Measurements from ENCODE around the gene EIF2B1. TPM values are rescaled to one million over a fixed set of nuclear protein-coding genes. Genes with fewer than 3 reads are reported as not detected.

EIF2B1 gene
- 32.4 to 36.9 TPM (median 33.1 TPM) in 5 replicates for total RNA-seq (2022; extraction: Qiagen RNA extraction; ENCODE audit: low read depth)

DNA sequence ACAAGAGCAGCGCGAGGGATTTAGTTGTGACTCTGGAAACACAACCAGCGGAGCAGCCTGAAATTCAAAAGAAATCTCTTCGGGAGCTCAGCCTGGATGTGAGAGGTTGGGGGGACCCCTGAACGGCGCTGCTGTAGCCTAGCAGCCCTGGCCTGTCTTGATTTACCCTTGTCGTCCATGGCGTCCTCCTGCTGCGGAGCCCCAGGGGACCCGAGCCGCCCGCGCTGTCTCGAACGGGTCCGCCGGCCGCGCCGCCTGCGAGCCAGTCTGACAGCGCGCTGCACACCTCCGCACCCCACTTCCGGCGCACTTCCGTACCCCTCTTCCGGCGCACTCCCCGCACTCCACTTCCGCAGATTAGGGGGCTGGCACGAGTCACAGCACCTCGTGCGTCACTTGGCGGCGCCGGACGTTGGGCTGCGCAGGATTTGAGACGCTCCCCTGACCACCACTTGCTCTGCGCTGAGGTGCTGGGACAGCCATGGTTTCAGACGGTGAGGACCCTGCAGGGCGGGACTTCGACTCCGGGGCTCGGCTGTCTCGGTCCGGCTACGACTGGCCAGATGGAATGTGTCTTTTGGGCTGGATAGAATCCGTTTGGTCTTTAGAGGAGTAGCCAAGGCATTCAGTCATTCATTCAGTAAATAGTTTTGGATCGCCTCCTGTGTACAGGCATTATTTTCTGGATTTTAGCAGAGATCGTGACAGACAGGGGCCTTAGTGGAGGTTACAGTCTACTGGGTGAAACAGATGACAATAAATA is at the start of gene EIF2B1, which contains the start of gene GTF2H3:
EIF2B1 (minus strand) TSS at position 308 of the 763 bp plus-strand sequence; CDS start at position 179, 129 bp downstream.
GTF2H3 (plus strand) TSS at position 451 of the 763 bp plus-strand sequence; CDS start at position 482, 31 bp downstream.

DNA sequence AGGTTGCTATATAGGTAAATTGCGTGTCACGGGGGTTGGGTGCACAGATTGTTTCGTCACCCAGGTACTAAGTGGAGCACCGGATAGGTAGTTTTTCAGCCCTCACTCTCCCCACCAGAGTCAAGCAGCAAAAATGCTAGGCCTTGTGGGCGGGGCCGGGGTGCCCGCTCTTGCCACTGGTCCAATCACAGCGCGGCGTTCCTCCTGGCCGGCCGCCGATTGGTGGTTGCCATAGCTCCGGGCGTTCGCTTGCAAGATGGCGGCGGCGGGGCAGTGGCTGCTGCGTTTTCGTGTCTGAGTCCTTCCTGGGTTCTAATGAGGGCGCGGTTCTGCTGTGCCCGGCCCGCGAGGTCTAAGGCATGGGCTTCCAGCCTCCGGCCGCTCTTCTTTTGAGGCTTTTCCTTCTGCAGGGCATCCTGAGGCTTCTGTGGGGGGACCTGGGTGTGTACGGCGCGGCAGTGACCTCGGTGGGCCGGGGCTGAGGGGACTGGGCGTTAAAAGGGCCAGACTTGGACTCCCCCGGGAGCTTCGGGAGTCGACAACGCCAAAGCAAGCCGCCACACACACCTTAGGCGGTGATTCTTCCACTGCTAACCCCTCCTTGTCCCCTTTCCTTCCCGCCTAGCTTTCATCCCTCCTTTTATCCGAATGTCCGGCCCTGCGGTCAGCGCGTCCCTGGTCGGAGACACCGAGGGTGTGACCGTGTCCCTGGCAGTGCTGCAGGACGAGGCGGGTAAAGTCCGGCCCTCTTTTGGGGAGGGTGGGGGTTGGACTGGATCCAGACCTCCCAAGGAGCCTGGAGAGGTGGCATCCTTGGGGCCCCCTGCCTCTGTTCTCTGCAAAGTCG is 37.6 kb upstream of the EIF2B1 start, which contains the start of gene TCTN2:
TCTN2 (plus strand) TSS at position 232 of the 847 bp plus-strand sequence; CDS start at position 360, 128 bp downstream.

DNA sequence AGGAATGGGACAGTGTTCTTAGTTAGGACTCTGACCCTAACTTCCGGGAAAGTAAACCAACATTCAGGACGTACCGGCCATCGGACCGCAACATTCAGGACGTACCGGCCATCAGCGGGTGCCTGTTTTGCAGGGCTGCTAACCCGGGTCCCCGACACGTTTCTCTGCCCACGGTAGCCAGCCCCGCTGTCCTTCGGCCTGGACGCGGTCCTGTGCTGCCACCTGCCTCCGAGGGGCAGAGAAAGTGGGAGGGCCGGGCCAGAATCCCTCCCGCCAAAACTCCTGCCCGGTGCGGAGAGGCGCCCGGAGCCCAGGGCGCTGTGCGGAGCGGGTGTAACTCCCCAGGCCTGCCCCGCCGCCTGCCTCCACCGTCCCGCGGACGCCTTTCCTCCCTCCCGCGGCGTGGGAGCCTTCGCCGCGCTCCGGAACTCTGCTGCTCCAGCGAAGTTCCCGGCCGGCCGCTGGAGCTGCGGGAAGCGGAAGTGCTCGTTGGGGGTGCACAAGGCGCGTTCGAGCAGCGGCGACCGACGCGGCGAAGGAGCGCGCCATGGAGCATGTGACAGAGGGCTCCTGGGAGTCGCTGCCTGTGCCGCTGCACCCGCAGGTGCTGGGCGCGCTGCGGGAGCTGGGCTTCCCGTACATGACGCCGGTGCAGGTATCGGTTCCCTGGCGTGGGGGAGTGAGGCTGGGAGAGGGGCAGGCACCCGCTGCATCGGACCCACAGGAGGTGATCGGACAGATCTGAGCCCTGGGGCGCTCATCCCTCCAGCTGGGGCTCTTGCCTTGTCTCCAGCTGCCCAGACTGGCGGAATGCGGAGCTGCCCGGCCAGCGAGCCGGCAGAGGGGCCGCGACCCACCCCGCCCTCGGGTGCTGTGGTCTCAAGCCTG is 31.6 kb downstream of the EIF2B1 start, which contains the start of gene DDX55:
DDX55 (plus strand) TSS at position 498 of the 888 bp plus-strand sequence; CDS start at position 548, 50 bp downstream.

Other genes with a start within 250 kb of the EIF2B1 start
- gene KMT5A, start 249.6 kb downstream of the EIF2B1 start, total RNA-seq (2022; extraction: Qiagen RNA extraction; ENCODE audit: low read depth) = 47.8 to 56.3 TPM (median 52.2 TPM) in 5 replicates
- gene RILPL2, start 197.0 kb downstream of the EIF2B1 start, total RNA-seq (2022; extraction: Qiagen RNA extraction; ENCODE audit: low read depth) = 1.4 to 1.8 TPM (median 1.7 TPM) in 5 replicates
- 17.2 to 19.9 TPM (median 17.7 TPM) in 5 replicates for gene SNRNP35, start 175.5 kb downstream of the EIF2B1 start, total RNA-seq (2022; extraction: Qiagen RNA extraction; ENCODE audit: low read depth)
- gene RILPL1, start 100.0 kb downstream of the EIF2B1 start, total RNA-seq (2022; extraction: Qiagen RNA extraction; ENCODE audit: low read depth) = 9.9 to 14.1 TPM (median 12.8 TPM) in 5 replicates
- gene TMED2, start 49.1 kb downstream of the EIF2B1 start, total RNA-seq (2022; extraction: Qiagen RNA extraction; ENCODE audit: low read depth) = 165 to 213 TPM (median 191 TPM) in 5 replicates
- 28.8 to 31.3 TPM (median 30.9 TPM) in 5 replicates for gene DDX55, start 31.6 kb downstream of the EIF2B1 start, total RNA-seq (2022; extraction: Qiagen RNA extraction; ENCODE audit: low read depth)
- gene GTF2H3, start 143 bp upstream of the EIF2B1 start, total RNA-seq (2022; extraction: Qiagen RNA extraction; ENCODE audit: low read depth) = 22.2 to 47.0 TPM (median 28.8 TPM) in 5 replicates
- 12.7 to 13.6 TPM (median 13.1 TPM) in 5 replicates for gene TCTN2, start 37.4 kb upstream of the EIF2B1 start, total RNA-seq (2022; extraction: Qiagen RNA extraction; ENCODE audit: low read depth)
- gene ATP6V0A2, start 78.7 kb upstream of the EIF2B1 start, total RNA-seq (2022; extraction: Qiagen RNA extraction; ENCODE audit: low read depth) = 17.1 to 25.5 TPM (median 21.9 TPM) in 5 replicates
- 0.15 to 0.40 TPM (median 0.29 TPM) in 5 replicates for gene DNAH10, start 128.6 kb upstream of the EIF2B1 start, total RNA-seq (2022; extraction: Qiagen RNA extraction; ENCODE audit: low read depth)